ENCODE results near the gene TGFBR2.

- no peak for TF ChIP-seq CTCF (IDR thresholded peaks at IDR 0.05; ENCODE audit: low read depth, low read length, missing input control)
- no peak for TF ChIP-seq SP1 (IDR thresholded peaks at IDR 0.05)
- no peak for TF ChIP-seq YY1 (IDR thresholded peaks at IDR 0.05)
- no peak for TF ChIP-seq EGR1 (IDR thresholded peaks at IDR 0.05; ENCODE audit: low read depth in 2 of 2)
- TF ChIP-seq, protein P1, sequence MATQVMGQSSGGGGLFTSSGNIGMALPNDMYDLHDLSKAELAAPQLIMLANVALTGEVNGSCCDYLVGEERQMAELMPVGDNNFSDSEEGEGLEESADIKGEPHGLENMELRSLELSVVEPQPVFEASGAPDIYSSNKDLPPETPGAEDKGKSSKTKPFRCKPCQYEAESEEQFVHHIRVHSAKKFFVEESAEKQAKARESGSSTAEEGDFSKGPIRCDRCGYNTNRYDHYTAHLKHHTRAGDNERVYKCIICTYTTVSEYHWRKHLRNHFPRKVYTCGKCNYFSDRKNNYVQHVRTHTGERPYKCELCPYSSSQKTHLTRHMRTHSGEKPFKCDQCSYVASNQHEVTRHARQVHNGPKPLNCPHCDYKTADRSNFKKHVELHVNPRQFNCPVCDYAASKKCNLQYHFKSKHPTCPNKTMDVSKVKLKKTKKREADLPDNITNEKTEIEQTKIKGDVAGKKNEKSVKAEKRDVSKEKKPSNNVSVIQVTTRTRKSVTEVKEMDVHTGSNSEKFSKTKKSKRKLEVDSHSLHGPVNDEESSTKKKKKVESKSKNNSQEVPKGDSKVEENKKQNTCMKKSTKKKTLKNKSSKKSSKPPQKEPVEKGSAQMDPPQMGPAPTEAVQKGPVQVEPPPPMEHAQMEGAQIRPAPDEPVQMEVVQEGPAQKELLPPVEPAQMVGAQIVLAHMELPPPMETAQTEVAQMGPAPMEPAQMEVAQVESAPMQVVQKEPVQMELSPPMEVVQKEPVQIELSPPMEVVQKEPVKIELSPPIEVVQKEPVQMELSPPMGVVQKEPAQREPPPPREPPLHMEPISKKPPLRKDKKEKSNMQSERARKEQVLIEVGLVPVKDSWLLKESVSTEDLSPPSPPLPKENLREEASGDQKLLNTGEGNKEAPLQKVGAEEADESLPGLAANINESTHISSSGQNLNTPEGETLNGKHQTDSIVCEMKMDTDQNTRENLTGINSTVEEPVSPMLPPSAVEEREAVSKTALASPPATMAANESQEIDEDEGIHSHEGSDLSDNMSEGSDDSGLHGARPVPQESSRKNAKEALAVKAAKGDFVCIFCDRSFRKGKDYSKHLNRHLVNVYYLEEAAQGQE (IDR thresholded peaks at IDR 0.05), result no peak
- TF ChIP-seq, protein P2, sequence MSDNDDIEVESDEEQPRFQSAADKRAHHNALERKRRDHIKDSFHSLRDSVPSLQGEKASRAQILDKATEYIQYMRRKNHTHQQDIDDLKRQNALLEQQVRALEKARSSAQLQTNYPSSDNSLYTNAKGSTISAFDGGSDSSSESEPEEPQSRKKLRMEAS (IDR thresholded peaks at IDR 0.05), result no peak
- no peak for TF ChIP-seq JUND (IDR thresholded peaks at IDR 0.05)
- TF ChIP-seq RAD21 (IDR thresholded peaks at IDR 0.05), result no peak
- TF ChIP-seq TAF1 (conservative IDR thresholded peaks at IDR 0.05), result no peak
Observed at GRCh38 chr3:30615615-30616346, 9.4 kb downstream of the TGFBR2 start.
